Activated CD8-positive, alpha-beta memory T cell treated with anti-CD3 and anti-CD28 coated beads for 1 hour (primary cell): ENCODE results near the gene ITGB4.

ENCODE experiments used
- DNase-seq, 2 donors: peaks; one replicate each; pipeline ENCODE4 v3.0.0-alpha.2; 2020; ENCODE audit warnings: low read depth in 1 of 2; ENCODE audit errors: extremely low read depth in 1 of 2

The ITGB4 gene

DNA sequence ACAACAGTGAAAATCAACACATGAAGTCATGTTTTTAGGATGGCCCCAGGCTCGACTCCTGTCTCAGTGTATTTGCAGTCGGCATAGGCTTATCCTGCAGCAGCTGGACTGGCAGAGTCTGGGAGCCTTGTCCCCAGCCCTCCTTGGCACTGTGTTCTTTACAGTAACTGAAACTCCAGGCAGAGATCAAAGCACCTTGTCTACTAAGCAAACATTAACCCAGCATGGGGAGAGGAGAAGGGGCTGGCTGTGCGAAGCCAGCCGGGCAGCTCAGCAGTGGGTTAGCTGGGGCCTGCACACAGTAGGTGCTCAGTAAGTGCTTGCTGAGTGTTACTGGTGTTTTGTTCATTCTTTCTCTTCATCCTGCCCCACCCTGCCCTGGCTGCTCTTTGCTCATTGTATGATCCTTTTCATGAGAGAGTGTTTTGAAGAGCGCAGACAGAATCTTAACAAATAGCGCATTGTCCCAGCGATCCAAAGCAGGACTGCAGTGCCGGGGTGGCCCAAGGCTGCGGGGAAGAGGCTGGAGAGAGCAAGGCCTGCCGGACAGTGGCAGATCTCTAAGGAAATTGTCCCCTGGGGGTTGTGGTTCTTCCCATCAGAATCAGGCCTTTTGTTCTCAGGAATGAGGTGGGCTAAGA lies 23.5 kb upstream of the ITGB4 start:
- DNase-seq: no peak

DNA sequence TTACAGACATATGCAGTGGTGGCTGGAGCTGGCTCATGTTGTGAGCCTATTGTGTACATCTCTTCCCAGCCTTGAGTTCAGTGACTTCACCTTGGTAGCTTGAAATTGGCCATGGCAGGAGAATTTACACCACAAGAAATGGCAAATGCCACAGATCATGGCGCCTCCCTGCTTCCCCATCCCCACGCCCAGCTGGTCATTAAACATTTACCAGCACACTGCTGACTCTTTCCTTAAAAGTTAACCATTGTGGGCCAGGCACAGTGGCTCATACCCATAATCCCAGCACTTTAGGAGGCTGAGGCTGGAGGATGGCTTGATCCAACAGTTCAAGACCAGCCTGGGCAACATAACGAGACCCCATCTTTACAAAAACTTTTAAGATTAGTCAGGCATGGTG lies 22.6 kb upstream of the ITGB4 start:
- DNase-seq: no peak

- no peak for DNase-seq
Observed at GRCh38 chr17:75701288-75701687, 20.0 kb upstream of the ITGB4 start.

DNA sequence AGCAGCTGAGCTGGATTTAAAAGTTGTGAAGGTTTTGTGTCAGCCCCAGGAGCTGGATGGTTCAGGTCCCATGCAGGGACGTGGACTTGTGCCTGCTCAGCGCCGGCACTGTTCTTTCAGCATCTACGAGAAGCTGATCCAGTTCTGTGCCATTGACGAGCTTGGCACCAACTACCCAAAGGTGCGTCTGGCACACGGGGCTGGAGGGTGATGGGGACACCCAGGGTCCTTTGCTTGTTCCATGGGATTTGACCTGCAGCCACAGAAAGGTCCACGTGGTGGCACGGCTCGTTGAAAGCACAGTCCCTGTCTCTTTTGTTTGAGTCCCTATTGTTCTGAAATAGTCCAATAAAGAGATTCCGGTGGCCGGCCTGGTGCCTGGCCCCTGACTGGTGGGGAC lies 18.1 kb upstream of the ITGB4 start:
- no peak for DNase-seq

GRCh38 chr17:75703591-75703990 lies 17.7 kb upstream of the ITGB4 start:
- DNase-seq: no peak

GRCh38 chr17:75704963-75705875 lies 16.0 kb upstream of the ITGB4 start:
- no peak for DNase-seq

- DNase-seq: no peak
Observed at GRCh38 chr17:75706042-75706728, 15.1 kb upstream of the ITGB4 start.

DNA sequence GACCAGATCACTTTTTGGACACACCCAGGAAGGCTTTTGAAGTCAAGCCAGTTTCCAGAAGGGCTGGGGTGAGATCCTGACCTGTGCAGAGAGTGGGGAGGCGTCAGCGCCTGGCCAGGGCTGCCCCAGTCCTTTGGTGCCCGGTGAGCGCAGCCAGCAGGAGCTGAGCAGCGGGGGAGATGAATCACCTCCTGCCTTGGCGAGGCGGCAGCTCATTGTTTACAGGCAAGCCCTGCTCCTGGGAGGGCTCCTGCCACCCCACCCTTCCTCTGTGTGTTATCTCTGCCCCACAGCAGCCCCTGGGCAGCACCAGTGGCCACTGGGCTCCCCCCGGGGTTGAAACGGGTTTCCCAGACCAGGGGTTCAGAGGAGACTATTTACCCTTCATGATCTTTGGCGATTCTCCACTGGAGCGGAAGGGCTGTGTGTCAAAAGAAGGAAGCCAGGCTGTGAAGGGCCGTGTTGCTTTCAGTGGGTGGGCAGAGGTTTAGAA lies 14.1 kb upstream of the ITGB4 start:
- DNase-seq: no peak

- DNase-seq: no peak
Observed at GRCh38 chr17:75712446-75712845, 8.8 kb upstream of the ITGB4 start.

DNA sequence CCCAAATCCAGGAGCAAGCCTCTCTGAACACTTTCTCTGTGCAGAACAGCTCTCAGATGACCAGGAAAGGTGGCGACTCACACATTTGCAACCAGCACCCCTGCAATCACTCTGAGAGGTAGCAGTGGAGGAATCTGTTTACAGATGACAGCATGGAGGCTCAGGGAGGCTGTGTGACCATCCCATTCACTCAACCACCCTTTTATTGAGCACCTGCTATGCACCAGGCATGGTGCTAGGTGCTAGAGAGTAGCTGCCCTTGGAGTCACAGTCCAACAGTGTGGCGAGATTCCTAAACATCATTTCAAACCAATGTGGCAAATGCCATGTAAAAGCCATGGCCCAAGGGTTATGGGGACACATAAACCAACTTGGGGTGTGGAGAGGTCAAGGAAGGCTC lies 1.5 kb upstream of the ITGB4 start:
- no peak for DNase-seq

DNA sequence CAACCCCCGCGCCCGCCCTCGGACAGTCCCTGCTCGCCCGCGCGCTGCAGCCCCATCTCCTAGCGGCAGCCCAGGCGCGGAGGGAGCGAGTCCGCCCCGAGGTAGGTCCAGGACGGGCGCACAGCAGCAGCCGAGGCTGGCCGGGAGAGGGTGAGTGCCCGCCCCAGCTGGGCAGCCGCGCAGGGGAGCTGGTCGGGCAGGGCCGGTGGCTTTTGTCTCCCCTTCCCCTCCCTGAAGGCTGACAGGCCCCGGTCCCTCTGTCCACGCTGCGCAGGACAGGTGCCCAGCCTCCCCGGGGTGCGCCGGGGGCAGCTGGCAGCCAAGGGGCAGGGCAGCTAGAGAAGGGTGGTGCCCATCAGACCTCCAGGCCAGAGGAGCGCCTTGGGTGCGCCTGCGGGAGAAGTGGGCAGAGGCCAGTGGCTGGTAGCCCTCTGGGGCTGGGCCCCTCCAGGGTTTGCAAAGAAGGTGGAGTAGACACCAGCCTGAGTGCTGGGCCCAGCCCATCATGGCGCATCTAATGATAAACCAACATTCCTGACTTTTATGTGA lies 278 bp downstream of the ITGB4 start:
- no peak for DNase-seq

GRCh38 chr17:75722076-75722475 lies 817 bp downstream of the ITGB4 start:
- DNase-seq: no peak

GRCh38 chr17:75722542-75723095 lies 1.4 kb downstream of the ITGB4 start:
- no peak for DNase-seq

GRCh38 chr17:75723171-75723930 lies 2.1 kb downstream of the ITGB4 start:
- DNase-seq: no peak

GRCh38 chr17:75724016-75725003 lies 3.1 kb downstream of the ITGB4 start:
- DNase-seq: no peak

- no peak for DNase-seq
Observed at GRCh38 chr17:75725504-75725903, 4.2 kb downstream of the ITGB4 start.

GRCh38 chr17:75727391-75727790 lies 6.1 kb downstream of the ITGB4 start:
- no peak for DNase-seq

DNA sequence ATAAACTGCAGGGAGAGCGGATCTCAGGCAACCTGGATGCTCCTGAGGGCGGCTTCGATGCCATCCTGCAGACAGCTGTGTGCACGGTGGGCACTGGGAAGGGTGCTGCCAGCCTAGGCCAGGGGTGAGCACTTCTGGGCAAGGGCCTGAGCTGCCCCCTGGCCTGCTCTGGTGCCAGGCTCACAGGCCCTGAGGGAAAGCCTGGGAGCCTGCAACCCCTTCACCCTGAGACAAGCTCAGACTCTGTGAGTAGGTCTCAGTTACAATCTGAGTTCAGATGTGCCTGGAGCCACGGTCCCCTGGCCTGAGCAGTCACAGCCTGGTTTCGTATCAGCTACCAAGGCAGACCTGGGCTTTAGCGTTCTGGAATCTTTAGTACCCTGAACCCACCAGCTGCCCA lies 8.1 kb downstream of the ITGB4 start:
- DNase-seq: no peak

DNA sequence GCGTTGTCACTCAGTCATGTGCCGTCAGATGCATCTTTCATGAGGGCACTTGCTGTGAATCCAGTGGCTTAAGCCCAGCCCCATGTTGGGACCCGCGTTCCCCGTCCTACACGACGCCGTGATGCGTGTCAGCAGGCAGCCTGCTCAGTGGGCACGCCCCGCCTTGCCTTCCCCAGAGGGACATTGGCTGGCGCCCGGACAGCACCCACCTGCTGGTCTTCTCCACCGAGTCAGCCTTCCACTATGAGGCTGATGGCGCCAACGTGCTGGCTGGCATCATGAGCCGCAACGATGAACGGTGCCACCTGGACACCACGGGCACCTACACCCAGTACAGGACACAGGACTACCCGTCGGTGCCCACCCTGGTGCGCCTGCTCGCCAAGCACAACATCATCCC lies 8.8 kb downstream of the ITGB4 start:
- DNase-seq: no peak
